ENCODE results near the gene TOGARAM1.

DNA sequence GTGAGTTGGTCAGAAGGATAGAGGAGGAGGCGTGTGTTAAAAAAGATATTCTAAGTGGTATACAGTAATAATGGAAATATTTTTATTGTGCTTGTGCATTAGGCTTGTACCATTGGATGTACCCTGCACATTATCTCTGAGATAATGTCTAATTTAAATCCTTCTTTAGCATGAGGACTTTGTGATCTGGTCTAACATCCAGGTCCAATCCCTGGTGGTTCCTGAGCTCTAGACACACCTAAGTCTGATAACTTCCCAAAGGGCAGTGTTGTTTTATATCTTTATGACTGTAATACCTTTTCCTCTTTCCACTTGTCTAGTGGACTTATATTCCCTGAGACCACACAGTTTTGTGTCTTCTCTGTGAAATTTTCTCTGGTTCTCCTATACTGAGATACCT is 142.6 kb downstream of the TOGARAM1 start:
- no peak for TF ChIP-seq BHLHE40 (IDR thresholded peaks at IDR 0.05; ENCODE audit: borderline replicate concordance)
- TF ChIP-seq HDGF (IDR thresholded peaks at IDR 0.05; ENCODE audit: borderline replicate concordance), result no peak
- no peak for TF ChIP-seq FOXK2 (IDR thresholded peaks at IDR 0.05)
- TF ChIP-seq SP1 (IDR thresholded peaks at IDR 0.05), result no peak
- TF ChIP-seq SUZ12 (IDR thresholded peaks at IDR 0.05), result no peak
- no peak for TF ChIP-seq FOXM1 (IDR thresholded peaks at IDR 0.05; ENCODE audit: borderline replicate concordance)
- TF ChIP-seq FOXA1 (IDR thresholded peaks at IDR 0.05), result no peak
- TF ChIP-seq TARDBP (IDR thresholded peaks at IDR 0.05), result no peak
- no peak for TF ChIP-seq ARNT (IDR thresholded peaks at IDR 0.05)
- no peak for TF ChIP-seq L3MBTL2 (conservative IDR thresholded peaks at IDR 0.05)
- TF ChIP-seq ZNF384 (IDR thresholded peaks at IDR 0.05), result no peak
